Vagina (tissue), 2 donors: ENCODE data around the gene TMCO1. TPM values are rescaled to one million over a fixed set of nuclear protein-coding genes. Genes with fewer than 3 reads are reported as not detected.

Experiments
- DNase-seq, 2 donors: peaks; one replicate each; pipeline ENCODE4 v3.0.0-alpha.2; 2017; ENCODE audit errors: extremely low spot score in 2 of 2
- H3K27ac ChIP-seq: fragments of 200-600 bp; sonication (generic); one replicate; pipeline ENCODE4 v1.5.1; 2019
- H3K27me3 ChIP-seq: fragments of 200-600 bp; sonication (generic); one replicate; pipeline ENCODE4 v1.5.1; 2019
- H3K36me3 ChIP-seq, 2 donors: fragments of 200-600 bp; sonication (generic); one replicate each; pipeline ENCODE4 v1.5.1; 2017 to 2019
- H3K4me1 ChIP-seq: fragments of 200-600 bp; sonication (generic); one replicate; pipeline ENCODE4 v1.5.1; 2019
- H3K4me3 ChIP-seq, 2 donors: fragments of 200-600 bp; sonication (generic); 1 replicate in 1 of 2; 2 replicates in 1 of 2; pipeline ENCODE4 v1.5.1; 2016 to 2019
- H3K9me3 ChIP-seq: fragments of 200-600 bp; sonication (generic); one replicate; pipeline ENCODE4 v1.5.1; 2019
- POLR2A ChIP-seq, 2 donors: fragments of 450-650 bp; IDR thresholded peaks; one replicate each; pipeline ENCODE4 v1.6.1; 2017; ENCODE audit warnings: antibody characterized with exemption in 2 of 2, mild to moderate bottlenecking in 2 of 2, moderate library complexity in 2 of 2
- POLR2AphosphoS5 ChIP-seq, 2 donors: sonication (generic); formaldehyde crosslinking; IDR thresholded peaks; one replicate each; pipeline ENCODE4 v1.9.0; 2017; ENCODE audit warnings: antibody characterized with exemption in 2 of 2, mild to moderate bottlenecking in 2 of 2, low read depth in 1 of 2; ENCODE audit not compliant: insufficient read depth in 1 of 2
- intact Hi-C: fragments of 100-400 bp; cut with DNase I; formaldehyde crosslinking; loops from one replicate; pipeline ENCODE4 v1.15.1; 2023
- total RNA-seq: library from RNA; depleted of rRNA; stranded (reverse); fragments of >200 nt; gene quantifications from one replicate; pipeline ENCODE4 v1.2.3, GENCODE V29; 2016
- TF ChIP-seq, protein P1 (sequence below), 3 experiments: fragments of 450-650 bp in 2 of 3; fragments of 200-600 bp in 1 of 3; sonication (generic) in 1 of 3; IDR thresholded peaks; one replicate each; pipeline ENCODE4 v1.5.1; 2017 to 2019; ENCODE audit warnings: antibody characterized with exemption in 3 of 3, mild to moderate bottlenecking in 2 of 3, moderate library complexity in 2 of 3

Gene TMCO1
- total RNA-seq, 1 donor from 2014 or later, result 33.1 TPM

DNA sequence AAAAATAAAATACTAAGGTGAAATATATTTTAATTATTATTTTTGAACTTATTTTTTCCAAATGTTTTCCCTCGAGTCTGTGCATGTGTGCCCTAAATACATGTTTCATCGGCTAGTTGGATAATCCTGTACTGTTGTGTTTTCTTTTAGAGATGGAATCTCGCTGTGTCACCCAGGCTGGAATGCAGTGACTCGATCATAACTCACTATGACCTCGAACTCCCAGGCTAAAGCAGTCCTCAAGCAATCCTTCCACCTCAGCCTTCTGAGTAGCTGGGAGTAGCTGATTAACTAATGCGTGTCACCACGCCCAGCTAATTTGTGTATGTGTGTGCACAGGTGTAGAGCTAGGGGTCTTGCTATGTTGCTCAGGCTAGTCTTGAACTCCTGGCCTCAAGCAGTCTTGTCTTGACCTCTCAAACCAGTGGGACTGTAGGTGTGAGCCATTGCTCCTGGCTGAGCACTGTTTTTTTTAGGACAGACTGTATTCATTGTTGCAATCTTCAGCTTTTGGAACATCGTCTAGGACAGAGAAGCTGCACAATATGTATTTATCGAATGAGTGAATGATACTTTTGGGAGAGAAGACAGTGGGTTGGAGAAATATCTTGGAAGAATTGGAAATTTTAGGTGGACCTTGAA lies 4.8 kb upstream of the TMCO1 start:
- no peak for DNase-seq
- intact Hi-C loops, result no loop called here
- TF ChIP-seq, protein P1, sequence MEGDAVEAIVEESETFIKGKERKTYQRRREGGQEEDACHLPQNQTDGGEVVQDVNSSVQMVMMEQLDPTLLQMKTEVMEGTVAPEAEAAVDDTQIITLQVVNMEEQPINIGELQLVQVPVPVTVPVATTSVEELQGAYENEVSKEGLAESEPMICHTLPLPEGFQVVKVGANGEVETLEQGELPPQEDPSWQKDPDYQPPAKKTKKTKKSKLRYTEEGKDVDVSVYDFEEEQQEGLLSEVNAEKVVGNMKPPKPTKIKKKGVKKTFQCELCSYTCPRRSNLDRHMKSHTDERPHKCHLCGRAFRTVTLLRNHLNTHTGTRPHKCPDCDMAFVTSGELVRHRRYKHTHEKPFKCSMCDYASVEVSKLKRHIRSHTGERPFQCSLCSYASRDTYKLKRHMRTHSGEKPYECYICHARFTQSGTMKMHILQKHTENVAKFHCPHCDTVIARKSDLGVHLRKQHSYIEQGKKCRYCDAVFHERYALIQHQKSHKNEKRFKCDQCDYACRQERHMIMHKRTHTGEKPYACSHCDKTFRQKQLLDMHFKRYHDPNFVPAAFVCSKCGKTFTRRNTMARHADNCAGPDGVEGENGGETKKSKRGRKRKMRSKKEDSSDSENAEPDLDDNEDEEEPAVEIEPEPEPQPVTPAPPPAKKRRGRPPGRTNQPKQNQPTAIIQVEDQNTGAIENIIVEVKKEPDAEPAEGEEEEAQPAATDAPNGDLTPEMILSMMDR (IDR thresholded peaks at IDR 0.05), result no peak
- TF ChIP-seq POLR2A (IDR thresholded peaks at IDR 0.05), result no peak
- TF ChIP-seq POLR2AphosphoS5 (IDR thresholded peaks at IDR 0.05; ENCODE audit: insufficient read depth in 1 of 2, low read depth in 1 of 2), result no peak
- peaks cover 11% of the 10 kb centered on the region for H3K4me1 ChIP-seq
- no peaks in the 10 kb centered on the region for H3K9me3 ChIP-seq
- H3K27ac ChIP-seq, result no peak overlapping the region
- no peaks in the 10 kb centered on the region for H3K27me3 ChIP-seq
- H3K36me3 ChIP-seq, result no peaks in the 10 kb centered on the region
- H3K4me3 ChIP-seq, result no peak overlapping the region

DNA sequence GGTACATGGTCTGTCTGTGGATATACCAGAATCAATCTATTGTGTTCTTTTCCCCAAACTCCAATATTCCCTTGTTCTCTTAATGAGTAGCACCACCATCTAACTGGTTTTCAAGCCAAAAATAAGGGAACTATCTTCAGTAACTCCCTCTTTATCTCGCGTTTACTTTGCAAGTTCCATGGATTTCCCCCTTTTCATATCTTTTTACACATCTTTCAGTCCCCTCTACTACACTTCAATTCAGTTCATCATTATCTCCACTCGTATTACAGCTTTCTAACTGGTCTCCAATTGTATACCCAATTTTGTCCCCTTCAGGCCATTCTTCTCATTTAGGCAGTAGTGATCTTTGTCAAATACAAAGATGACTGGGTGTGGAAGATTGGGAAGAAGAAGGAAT lies 4.1 kb upstream of the TMCO1 start:
- no peak for DNase-seq
- TF ChIP-seq POLR2AphosphoS5 (IDR thresholded peaks at IDR 0.05; ENCODE audit: insufficient read depth in 1 of 2, low read depth in 1 of 2) (no peak), POLR2A (IDR thresholded peaks at IDR 0.05) (no peak)
- TF ChIP-seq, protein P1 (IDR thresholded peaks at IDR 0.05), result no peak
- Histone ChIP-seq H3K27ac (no peak overlapping the region), H3K36me3 (no peaks in the 10 kb centered on the region), H3K4me3 (no peak overlapping the region), H3K4me1 (peaks cover 16% of the 10 kb centered on the region), H3K27me3 (no peaks in the 10 kb centered on the region), H3K9me3 (no peaks in the 10 kb centered on the region)
- intact Hi-C loops, result no loop called here

DNA sequence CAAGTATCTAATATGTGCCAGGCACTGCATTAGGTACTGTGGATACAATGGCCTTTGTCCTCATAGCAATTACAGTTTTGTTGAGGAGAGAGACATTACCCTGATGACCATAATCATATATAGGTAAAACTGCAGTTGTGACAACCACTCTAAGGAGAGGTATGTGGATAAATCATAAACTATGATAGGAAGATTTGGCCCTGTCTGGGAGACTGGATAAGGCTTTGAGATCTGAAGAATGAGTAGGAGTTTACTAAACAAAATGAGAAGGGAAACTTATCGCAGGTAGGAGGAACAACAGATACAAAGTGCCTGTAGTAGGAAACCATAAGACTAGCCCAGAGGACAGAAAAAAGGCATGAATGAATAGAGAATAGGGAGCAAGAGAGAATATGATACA lies 4.4 kb downstream of the TMCO1 start:
- Histone ChIP-seq H3K4me3 (no peak overlapping the region), H3K27me3 (no peaks in the 10 kb centered on the region), H3K9me3 (no peaks in the 10 kb centered on the region), H3K4me1 (peaks cover 30% of the 10 kb centered on the region), H3K36me3 (peaks cover 0 to 20% of the 10 kb centered on the region in 2 donors), H3K27ac (no peak overlapping the region)
- intact Hi-C loops, result no loop called here
- no peak for DNase-seq
- TF ChIP-seq POLR2AphosphoS5 (IDR thresholded peaks at IDR 0.05; ENCODE audit: insufficient read depth in 1 of 2, low read depth in 1 of 2), result no peak
- TF ChIP-seq, protein P1 (IDR thresholded peaks at IDR 0.05), result no peak
- no peak for TF ChIP-seq POLR2A (IDR thresholded peaks at IDR 0.05)

DNA sequence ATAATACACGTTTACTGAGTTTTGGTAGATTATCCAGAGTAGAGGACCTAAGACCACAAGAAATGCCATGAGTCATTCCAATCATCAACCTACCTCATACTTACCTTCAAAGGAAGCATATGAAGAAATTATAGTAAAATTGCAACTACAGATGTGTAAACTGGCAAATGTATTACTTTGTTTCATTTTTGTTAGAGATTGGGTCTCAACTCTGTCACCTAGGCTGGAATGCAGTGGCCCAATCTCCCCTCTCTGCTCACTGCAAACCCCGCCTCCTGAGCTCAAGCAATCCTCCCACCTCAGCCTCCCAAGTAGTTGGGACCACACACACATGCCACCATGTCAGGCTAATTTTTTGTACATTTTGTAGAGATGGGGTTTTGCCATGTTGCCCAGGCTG lies 5.2 kb downstream of the TMCO1 start:
- peaks cover 0 to 27% of the 10 kb centered on the region in 2 donors for H3K36me3 ChIP-seq
- H3K9me3 ChIP-seq, result no peaks in the 10 kb centered on the region
- intact Hi-C loops, result no loop called here
- H3K4me3 ChIP-seq, result no peak overlapping the region
- no peaks in the 10 kb centered on the region for H3K27me3 ChIP-seq
- peaks cover 29% of the 10 kb centered on the region for H3K4me1 ChIP-seq
- DNase-seq, result no peak
- no peak for TF ChIP-seq POLR2AphosphoS5 (IDR thresholded peaks at IDR 0.05; ENCODE audit: insufficient read depth in 1 of 2, low read depth in 1 of 2)
- no peak overlapping the region for H3K27ac ChIP-seq

DNA sequence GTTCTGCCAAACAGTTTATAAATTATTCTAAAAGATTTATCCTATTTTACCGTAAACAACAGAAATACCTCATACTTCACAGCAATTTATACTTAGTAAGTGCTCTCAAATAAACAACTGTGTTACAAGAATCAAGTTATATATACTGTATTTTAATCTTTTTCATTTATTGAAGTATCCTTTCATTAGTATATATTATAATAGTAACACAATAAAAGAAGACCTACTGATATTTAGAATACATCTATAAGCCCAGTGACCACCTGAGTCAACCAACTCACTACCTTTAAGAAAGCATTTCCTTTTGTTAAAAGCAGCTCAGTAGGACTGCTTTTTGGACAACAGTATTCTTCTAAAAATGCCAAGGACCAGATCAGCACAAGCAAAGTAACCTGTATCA lies 5.9 kb downstream of the TMCO1 start:
- Histone ChIP-seq H3K27me3 (no peaks in the 10 kb centered on the region), H3K4me1 (peaks cover 24% of the 10 kb centered on the region), H3K9me3 (no peaks in the 10 kb centered on the region), H3K4me3 (no peak overlapping the region), H3K36me3 (peaks cover 0 to 30% of the 10 kb centered on the region in 2 donors), H3K27ac (no peak overlapping the region)
- no peak for DNase-seq
- intact Hi-C loops, result no loop called here
- TF ChIP-seq POLR2A (IDR thresholded peaks at IDR 0.05) (no peak), POLR2AphosphoS5 (IDR thresholded peaks at IDR 0.05; ENCODE audit: insufficient read depth in 1 of 2, low read depth in 1 of 2) (no peak)
- TF ChIP-seq, protein P1 (IDR thresholded peaks at IDR 0.05), result no peak
